Retina (tissue), 1 donor: ENCODE measurements around the gene SAMSN1.
"Not testable (repeated sequence)": the region's sequence is repeated elsewhere in the genome, so short reads cannot be mapped to it uniquely, and the experiment has no call there.

Experiments
- DNase-seq: peaks from one replicate; pipeline ENCODE4 v3.0.0-alpha.2; 2016

Gene SAMSN1

DNA sequence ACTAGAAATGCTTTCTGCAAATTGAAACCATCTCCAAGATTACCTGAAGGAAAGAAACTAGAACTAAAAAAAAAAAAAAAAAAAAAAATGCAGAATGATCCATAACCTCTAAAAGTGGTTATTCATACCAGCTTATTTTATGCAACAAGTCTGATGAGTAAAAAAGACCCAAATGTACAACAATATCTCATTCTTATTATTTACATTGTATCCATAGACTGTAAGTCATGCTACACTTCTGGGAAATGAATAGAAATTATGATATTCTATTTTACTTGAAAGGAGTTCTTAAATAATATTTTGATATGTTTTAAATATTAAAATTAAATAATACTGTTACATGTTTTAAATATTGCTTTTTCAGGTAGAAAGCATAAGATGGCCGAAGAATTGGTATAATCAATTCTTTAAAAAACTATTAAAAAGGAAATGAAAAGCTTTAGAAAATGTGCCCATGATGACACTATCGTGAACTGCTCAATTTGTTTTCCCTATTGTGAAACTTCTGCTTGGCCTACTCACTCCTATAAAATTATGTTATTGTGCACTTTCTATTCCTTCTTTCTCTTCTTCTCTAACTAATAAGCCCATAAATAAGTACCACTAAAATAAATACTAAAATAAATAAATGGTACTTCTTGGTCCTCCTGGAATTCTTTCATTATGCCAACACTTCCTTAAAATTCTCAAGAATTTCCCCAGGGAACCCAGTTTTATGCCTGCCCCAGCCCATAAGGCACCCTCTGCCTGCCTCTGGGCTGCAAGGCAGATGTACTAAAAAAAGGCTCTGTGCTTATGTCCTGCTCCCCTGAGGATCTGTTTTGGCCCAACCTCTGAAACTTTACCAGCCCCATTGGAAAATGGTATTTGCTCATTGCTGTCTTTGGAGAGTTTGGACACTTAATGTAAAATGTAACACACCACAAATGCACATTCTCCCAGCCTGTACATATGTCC, 18.1 kb downstream of the SAMSN1 start:
- no peak for DNase-seq

DNA sequence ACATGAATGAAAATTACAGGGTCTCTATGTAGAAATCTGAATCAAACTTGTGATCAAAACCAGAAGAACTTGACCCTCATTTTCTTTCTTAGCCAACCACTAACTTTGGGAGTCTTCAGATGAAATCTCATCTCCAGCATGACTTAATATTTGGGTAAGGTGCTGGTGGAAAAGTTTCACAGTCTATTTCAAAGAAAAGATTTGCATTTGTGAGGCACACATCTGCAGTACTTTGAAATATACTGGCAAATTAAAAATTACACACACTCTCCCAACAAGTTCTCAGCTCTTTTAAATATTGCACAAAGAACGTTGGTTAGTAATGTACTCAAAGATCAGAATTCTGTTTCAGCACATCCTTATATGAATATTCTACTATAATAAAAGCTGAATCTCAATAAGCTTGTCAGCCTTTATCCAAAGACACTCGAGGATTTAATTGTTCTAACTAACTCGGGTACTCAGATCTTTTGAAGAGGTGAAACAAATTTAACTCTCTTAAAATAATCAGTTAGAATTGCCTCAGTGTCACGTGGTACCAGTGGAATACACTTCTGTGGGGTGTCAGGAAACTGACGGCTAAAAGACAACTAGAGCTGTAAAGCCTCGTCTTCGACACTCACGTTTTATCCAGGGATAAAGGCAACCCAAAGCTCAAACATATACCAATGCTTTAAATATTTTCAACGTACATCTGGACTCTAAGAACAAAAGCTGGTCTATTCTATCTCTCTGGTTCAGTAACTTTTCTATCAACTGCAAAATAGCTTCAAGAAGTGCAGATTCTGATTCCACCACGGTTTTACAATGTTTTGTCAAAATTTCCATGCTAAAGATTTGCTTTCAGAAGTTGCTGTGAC, 19.0 kb downstream of the SAMSN1 start:
- no peak for DNase-seq

DNA sequence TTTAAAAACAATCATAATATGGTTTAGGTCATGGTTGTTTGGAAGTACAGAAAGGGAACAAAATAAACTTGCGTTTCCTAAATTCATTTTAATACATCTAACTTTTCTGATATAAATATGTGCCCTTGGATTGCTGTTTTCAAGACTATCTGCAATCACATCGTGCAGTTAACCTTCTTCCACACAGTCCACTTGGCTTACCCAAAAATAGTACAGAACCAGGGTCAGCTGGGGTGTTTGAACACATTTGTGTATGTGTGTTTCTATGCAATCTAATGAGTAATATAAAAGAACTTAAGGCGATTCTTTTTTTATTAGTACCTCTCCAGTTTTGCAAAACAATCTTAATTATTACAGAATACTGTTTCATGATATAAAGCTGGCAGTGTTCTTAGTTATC, 19.9 kb downstream of the SAMSN1 start:
- DNase-seq: no peak

DNA sequence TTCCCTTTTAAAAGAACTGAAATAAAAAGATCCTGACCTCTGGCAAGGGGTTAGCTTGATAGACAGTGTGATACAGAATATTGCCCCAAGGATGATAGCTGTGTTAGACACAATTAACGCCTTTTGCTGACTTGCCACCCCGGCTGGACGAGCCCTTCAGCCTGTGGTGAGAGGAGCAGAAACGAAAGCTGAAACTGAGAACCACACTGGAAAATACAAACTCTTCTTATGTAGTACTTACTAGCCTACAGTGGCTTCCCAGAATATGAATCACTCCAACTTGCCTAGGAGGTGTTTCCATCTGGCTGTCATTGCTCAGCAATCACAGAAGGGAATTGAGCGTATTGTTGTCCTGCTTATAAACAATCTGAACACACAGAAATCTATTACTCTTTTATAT, 22.9 kb downstream of the SAMSN1 start:
- peak; percentile 20 for DNase-seq

DNA sequence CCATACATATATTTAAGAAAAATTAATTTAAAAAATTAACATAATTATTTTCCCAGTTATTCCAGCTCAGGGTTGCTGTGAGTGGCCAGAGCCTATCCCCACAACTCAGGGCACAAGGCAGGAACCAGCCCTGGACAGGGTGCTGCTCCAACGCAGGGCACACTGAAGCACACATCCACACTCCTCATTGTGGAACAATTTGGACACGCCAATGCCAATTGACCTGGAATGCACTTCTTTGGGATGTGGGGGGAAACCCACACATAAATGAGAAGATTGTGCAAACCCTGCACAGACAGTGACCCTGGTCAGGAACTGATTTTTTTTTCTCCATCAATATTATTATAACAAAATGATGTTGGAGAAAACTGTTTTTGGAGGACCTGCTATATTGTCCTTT, 23.4 kb downstream of the SAMSN1 start:
- DNase-seq: no peak

DNA sequence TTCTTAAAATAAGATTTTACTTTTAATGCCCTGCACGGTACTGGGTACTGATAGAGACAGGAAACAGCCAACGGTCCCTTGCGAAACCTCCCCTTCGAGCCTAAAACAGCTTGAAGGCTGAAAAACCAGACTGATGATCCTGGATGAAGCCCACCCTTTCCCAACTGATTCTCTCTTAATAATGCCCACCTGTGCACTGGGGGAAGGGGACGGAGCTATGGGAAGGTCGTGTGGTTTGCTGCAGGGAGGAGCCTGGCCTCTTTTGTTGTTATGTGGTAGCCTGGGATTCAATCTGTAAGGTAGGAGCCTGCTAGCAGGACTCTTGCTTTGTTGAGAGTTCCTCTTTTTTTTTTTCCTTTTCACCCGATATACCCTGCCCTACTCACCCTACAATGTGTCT, 25.6 kb downstream of the SAMSN1 start:
- no peak for DNase-seq

DNA sequence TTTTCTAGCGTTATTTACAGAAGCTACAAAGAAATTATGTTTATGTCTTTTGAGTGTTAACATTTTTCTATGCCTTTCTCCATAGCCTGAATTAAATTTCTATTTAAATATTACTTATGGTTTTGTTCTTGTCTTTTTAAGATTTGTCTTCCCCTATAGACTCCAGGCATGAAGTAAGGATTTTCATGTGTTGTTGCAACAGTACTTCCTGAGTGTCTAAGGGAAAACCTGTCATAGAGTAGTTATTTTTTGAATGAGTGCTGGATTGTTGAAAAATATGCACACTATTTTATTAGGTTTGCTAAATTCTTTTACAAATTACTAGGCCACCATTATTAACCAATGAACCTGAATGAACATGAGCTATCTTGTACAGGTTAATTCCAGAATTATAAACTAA, 27.1 kb downstream of the SAMSN1 start:
- no peak for DNase-seq

DNA sequence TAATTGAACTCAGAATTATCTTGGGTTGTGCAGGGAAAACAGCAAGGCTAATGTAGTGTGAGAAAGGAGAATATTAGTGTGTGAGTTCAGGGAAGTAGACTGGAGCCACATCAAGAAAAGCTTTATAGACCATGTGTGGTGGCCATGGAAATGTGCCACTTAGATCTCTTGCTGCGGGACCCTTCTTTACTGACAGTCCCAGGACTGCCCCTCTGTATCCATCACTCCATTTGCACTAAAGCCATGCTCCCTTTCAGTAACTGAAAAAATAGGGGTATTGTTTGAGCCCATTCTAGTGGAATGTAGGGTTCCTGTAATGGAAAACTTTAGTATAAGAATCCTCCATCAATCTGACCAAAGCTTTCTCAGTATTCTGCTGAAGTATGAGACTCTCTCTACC, 32.3 kb downstream of the SAMSN1 start:
- no peak for DNase-seq

DNA sequence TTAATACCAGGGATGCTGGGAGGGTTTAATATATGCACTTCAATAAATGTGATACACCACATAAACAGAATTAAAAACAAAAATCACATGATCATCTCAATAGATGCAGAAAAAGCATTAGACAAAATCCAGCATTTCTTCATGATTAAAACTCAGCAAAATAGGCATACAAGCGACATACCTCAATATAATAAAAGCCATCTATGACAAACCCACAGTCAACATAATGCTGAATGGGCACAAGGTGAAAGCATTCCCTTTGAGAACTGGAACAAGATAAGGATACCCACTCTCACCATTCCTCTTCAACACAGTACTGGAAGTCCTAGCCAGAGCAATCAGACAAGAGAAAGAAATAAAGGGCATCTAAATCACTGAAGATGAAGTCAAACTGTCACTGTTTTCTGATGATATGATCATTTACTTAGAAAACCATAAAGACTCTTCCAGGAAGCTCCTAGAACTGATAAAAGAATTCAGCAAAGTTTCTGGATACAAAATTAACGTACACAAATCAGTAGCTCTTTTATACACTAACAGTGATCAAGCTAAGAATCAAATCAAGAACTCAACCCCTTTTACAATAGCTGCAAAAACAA, 39.2 kb downstream of the SAMSN1 start:
- DNase-seq: not testable (repeated sequence)

DNA sequence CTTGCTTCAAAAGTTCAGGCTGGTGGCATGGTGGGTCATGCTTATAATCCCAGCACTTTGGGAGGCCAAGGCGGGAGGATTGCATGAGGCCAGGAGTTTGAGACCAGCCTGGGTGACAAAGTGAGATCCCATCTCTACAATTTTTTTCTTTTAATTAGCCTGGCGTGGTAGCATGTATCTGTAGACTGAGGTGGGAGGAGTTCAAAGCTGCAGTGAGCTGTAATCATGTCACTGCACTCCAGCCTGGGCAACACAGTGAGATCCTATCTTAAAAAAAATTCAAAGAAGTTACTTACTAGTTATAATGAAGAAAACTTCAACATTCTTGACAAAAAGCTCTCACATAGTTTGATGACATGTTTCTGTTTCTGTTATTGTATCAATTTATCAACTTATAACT, 45.2 kb downstream of the SAMSN1 start:
- DNase-seq: no peak

DNA sequence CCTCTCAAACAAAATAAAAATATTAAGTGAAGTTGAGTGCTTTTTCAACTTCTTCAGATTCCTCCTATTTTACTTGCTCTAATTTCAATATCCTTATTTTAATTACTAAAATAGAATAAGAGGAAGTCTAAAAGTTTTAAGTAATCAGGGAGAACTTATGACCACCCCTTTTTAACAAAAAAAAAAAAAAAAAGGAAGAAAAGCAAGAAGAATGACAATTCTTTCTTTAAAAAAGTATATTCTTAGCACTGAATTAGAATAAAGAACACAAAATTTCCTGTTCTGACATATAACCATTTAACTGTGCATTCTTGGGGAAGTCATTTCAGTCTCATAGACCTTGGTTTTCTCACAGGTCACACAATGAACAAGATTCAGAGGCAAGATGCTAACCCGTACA, 46.8 kb downstream of the SAMSN1 start:
- DNase-seq: no peak

DNA sequence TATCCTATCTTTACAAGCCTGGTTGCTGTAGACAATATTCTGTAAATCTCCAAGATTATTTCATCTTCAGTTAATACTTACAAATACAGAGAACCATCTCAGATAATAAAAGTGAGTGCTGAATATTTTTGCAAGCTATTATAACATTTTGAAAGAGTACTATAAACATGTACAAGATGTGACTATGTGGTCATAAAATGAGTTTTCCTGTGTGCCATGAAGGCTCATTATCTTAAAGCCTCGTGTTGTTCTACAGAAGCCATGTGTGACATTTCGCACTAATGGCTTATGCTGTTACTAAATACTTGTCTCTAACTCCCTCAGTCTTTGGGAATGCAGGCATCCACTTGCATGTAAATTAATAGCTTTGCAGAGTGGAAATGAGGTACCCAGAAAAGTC, 48.3 kb downstream of the SAMSN1 start:
- no peak for DNase-seq

DNA sequence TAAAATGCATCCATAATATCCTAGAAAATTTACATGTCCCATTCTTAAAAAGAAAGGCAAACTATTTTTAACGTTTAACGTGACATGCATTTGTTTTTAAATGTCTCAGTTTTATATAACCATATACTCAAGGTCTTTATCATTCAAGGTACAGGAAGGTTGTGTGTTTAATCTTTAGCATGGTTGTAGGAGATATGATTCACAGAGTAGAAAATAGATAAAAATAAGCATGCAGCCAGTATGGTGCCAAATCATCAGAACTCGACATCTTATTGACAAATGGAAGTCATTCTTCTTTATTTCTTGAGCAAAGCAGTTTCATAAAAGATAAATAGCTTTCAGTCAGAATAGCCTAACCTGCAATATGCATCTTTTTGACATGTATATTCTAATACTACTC, 51.0 kb downstream of the SAMSN1 start:
- no peak for DNase-seq

DNA sequence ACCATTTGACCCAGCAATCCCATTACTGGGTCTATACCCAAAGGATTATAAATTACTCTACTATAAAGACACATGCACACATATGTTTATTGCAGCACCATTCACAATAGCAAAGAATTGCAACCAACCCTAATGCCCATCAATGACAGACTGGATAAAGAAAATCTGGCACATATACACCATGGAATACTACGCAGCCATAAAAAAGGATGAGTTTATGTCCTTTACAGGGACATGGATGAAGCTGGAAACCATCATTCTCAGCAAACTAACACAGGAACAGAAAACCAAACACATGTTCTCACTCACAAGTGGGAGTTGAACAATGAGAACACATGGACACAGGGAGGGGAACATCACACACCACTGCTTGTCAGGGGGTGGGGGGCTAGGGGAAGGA, 51.9 kb downstream of the SAMSN1 start:
- DNase-seq: not testable (repeated sequence)

DNA sequence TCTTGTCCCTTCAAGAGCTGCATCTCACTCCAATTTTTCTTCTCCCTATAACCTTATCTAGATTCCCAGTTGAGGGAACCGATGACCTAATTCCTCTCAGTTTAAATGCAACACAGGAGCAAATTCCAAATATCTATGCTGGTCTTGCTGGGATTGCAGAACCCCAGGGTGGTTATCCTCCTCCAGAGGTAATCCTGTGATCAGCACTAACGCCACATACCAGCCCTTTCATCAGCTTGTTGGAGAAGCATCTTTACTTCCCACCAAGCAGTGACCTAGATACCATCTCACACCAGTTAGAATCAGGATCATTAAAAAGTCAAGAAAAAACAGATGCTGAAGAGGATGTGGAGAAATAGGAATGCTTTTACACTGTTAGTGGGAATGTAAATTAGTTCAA, 52.4 kb downstream of the SAMSN1 start:
- DNase-seq: no peak

DNA sequence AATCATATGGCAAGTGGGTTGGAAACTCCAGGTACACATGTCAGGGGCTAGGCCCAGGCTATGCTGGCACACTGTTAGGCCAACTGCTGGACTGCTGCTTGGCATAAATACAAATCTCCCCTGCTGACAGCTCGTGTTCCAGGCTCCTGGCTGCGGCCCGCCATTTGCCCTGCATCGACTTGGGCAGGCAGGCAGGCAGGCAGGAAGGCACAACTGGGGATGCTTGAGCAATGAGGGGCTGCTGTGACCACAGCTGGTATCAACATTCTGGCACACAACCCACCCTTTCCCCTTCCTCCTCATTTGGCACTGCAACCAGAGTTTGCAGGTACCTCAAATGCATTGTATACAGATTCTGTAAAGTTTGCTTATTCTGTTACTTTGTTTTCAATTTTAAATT, 53.2 kb downstream of the SAMSN1 start:
- DNase-seq: no peak

DNA sequence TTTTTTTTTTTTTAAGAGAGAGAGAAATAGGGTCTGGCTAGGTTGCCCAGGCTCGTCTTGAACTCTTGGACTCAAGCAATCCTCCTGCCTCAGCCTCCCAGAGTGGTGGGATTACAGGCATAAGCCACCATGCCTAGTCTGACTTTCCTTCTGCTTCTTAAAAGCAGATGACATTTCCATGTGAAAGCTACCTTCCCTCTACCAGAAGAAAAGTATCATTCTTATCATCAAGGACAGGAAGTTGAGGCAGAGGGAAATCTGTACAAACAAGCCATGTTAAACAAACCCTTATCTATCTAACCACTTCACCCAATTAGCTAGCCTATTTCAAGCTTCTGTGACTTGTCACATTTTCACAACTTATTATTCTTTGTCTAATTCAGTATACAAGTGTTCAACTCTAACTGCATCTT, 54.8 kb downstream of the SAMSN1 start:
- DNase-seq: no peak

DNA sequence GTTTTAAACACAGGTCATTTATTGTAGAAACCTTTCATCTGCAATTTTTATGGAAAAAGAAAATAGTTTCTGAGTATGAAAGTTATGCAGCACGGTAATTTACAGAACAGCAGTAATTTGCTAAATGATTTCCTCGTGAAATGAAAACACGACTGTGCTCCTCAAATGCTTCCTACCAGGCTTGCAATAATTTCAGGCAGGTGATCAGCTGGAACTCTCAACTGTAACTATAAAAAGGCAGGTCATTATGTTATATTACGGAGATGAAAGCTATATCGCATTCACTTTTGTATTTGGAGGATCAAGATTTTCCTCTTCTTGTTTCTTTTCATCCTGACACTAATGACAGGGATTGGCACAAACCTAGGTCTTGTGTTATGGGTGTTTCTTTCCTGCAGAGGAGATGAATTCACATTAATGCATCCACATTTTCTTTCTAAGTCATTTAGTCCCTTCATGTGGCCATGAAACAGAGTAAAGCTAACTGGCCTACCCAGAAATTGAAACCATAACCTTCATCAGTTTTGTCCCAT, 57.4 kb downstream of the SAMSN1 start:
- no peak for DNase-seq

DNA sequence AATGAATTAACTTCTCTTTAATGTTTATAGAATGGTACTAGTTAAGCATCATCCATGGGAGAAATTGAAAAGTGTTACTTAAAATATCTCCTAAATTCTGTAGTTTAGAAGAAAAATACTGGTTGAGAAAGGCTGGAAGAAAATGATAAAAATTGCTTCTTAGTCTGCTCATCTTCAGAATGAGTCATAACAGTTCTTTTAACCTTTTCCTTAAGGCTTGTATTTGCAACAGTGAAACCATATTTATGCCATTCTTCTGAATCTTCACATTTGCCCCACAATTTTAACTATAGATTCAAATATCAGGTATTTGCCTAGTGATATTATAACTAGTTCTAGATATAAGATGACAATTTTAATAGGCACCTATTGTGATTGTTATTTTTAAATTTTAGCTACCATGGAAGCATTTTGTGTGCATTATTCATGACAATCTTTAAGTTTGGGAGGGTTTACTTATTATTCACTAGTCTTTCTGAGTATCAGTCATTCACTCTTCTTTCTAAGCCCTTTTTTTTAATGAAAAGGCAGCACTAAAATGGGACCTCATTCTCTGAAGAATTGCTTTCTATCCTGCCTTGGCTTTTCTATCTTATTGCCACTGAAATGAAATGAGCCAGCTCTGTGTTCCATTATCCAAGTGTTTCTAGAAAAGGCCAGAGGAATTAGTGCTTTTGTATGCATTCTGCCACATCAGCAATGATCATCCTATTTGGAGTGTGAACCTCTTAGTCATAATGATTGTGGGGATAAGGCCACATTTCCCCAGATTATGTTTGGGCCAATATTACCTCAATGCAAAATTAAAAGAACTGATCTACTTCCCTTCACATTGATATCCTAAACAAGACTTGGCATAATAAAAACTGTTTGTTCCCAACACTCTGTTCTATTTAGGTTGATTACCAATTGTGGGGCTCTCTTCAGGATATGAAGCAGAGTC, 58.4 kb downstream of the SAMSN1 start:
- DNase-seq: no peak

DNA sequence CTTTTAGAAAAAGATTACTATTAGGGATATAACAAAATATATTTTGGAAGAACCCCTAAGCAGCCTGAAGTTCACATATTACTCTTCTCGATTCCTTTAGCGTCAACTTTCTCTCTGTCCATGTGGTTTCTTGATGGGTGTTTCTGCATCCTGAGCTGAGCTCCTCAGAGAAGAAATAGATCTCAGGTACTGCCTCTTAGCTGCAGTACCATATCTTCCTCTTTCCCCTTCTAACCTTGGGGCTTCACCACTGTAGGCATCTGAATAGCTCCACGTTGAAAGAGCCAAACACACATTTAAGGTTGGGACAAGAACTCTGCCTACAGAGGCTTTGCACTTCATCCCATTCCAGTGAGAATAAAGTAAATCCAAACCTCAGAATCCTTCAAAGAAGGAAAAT, 59.2 kb downstream of the SAMSN1 start:
- DNase-seq: no peak

DNA sequence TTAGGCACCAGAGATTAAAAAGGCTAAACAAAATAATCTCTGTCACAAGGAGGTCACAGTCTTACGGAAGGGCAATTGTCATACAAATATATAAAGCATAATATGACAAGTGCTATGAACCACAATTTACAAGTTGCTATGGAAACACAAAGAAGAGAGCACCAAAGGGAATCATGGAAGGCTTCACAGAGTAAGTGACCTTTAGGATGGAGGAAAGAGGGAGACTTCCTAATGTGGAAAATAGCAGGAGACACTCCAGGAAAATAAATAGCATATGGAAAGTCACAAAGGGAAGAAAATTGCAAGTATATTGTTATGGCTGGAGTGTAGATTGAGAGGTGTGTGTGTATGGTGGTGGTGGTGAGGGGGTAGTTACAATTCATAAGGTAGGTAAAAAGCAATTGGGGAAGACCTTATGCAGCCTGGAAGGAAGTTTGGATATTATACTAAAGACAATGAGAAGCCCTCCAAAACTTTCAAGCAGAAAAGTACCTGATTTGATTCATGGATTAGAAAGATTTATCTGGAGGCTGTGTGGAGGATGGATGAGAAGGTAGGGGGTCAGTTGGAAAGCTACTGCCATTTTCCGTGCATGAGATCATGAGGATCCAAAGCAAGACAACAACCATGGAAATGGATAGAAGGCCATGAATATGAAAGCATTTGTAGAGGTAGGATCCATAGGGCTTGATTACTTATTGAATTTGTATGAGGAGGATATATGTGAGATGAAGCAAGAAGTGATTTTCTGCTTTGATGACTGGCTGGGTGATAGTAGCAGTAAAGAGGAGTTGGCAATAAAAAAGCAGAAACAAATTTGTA, 61.7 kb downstream of the SAMSN1 start:
- DNase-seq: no peak
